B cell (primary cell): ENCODE measurements around the gene RSRC2. TPM values are rescaled to one million over a fixed set of nuclear protein-coding genes. Genes with fewer than 3 reads are reported as not detected.

ENCODE experiments used
- ATAC-seq: fragments of 200-7000 bp; cut with Tn5 transposase; one replicate; pipeline ENCODE4 v1.10.0; 2021; ENCODE audit warnings: low read depth, mild to moderate bottlenecking, moderate number of reproducible peaks, moderate library complexity
- CTCF ChIA-PET: fragments of 350-600 bp; sonication (Branson Sonifier 250); formaldehyde crosslinking; loops from one replicate; lab custom pipeline; 2021; ENCODE audit warnings: antibody characterized with exemption, inconsistent platforms; lab: Charles Lee
- POLR2A ChIA-PET: fragments of 350-600 bp; sonication (Branson Sonifier 250); formaldehyde crosslinking; loops from one replicate; lab custom pipeline; 2021; ENCODE audit warnings: antibody characterized with exemption; lab: Charles Lee
- DNase-seq: peaks from one replicate; pipeline ENCODE4 v3.0.0; 2013
- H2AFZ ChIP-seq: 2 replicates; pipeline ENCODE4 v1.6.1; 2012; ENCODE audit warnings: mild to moderate bottlenecking, low read depth, low read length; ENCODE audit not compliant: insufficient read depth, poor library complexity, severe bottlenecking
- H3K27ac ChIP-seq, 2 donors: 1 replicate in 1 of 2; 2 replicates in 1 of 2; pipeline ENCODE4 v1.5.1; 2012 to 2013; ENCODE audit warnings: low read length in 2 of 2, mild to moderate bottlenecking in 2 of 2, moderate library complexity in 1 of 2
- H3K27me3 ChIP-seq, 4 experiments: fragments of 200-600 bp in 1 of 4; sonication (generic) in 1 of 4; replicated peaks in 1 of 4; 1 replicate in 2 of 4; 2 replicates in 2 of 4; pipeline versions ENCODE4 v1.6.1 to v1.7.0; 2013 to 2016; ENCODE audit warnings: low read length in 3 of 4, mild to moderate bottlenecking in 2 of 4, mixed read lengths in 1 of 4, moderate library complexity in 1 of 4; ENCODE audit not compliant: insufficient read depth in 4 of 4, control insufficient read depth in 3 of 4; ENCODE audit errors: control extremely low read depth in 1 of 4
- H3K36me3 ChIP-seq, 2 experiments: replicated peaks in 1 of 2; 1 replicate in 1 of 2; 2 replicates in 1 of 2; pipeline versions ENCODE4 v1.6.1 to v1.7.1; 2013; ENCODE audit warnings: low read length in 1 of 2; ENCODE audit not compliant: insufficient read depth in 2 of 2, control insufficient read depth in 1 of 2; ENCODE audit errors: control extremely low read depth in 1 of 2, extremely low read depth in 1 of 2
- H3K4me1 ChIP-seq, 2 donors: fragments of 200-600 bp in 1 of 2; sonication (generic) in 1 of 2; 1 replicate in 1 of 2; 2 replicates in 1 of 2; pipeline versions ENCODE4 v1.5.1 to v1.6.1; 2013 to 2017; ENCODE audit warnings: low read length in 2 of 2; ENCODE audit not compliant: control insufficient read depth in 2 of 2, insufficient read depth in 2 of 2
- H3K4me2 ChIP-seq: replicated peaks from 2 replicates; pipeline ENCODE3; 2012; ENCODE audit warnings: mild to moderate bottlenecking, low read depth, low read length; ENCODE audit not compliant: poor library complexity, severe bottlenecking
- H3K4me3 ChIP-seq, 5 experiments: fragments of 200-600 bp in 1 of 5; sonication (generic) in 1 of 5; 1 replicate in 3 of 5; 2 replicates in 2 of 5; pipeline versions ENCODE4 v1.5.1 to v1.7.0; 2011 to 2016; ENCODE audit warnings: low read length in 4 of 5, mild to moderate bottlenecking in 4 of 5, low read depth in 2 of 5, control low read depth in 1 of 5, moderate library complexity in 1 of 5; ENCODE audit not compliant: insufficient read depth in 1 of 5; ENCODE audit errors: control extremely low read depth in 1 of 5, extremely low read depth in 1 of 5
- H3K79me2 ChIP-seq: fragments of 200-600 bp; sonication (generic); one replicate; pipeline ENCODE4 v1.6.0; 2016; ENCODE audit warnings: low read length; ENCODE audit not compliant: control insufficient read depth, insufficient read depth
- H3K9ac ChIP-seq: fragments of 200-600 bp; sonication (generic); 2 replicates; pipeline ENCODE4 v1.6.1; 2017; ENCODE audit warnings: mild to moderate bottlenecking, low read length, moderate library complexity
- H3K9me3 ChIP-seq, 3 donors: one replicate each; pipeline versions ENCODE4 v1.6.1 to v1.7.1; 2013; ENCODE audit warnings: low read length in 2 of 3; ENCODE audit not compliant: control insufficient read depth in 2 of 3, insufficient read depth in 1 of 3; ENCODE audit errors: control extremely low read depth in 1 of 3
- H4K20me1 ChIP-seq: 2 replicates; pipeline ENCODE4 v1.6.0; 2012; ENCODE audit warnings: mild to moderate bottlenecking, low read length; ENCODE audit not compliant: insufficient read depth, control insufficient read depth, poor library complexity, severe bottlenecking
- H3K27ac Mint-ChIP-seq: one replicate; pipeline ENCODE4 v1.8.0; 2021; ENCODE audit warnings: mixed read lengths
- H3K27me3 Mint-ChIP-seq: one replicate; pipeline ENCODE4 v1.8.0; 2021; ENCODE audit warnings: mixed read lengths
- H3K4me1 Mint-ChIP-seq: one replicate; pipeline ENCODE4 v1.8.0; 2021; ENCODE audit warnings: mixed read lengths
- H3K4me3 Mint-ChIP-seq: one replicate; pipeline ENCODE4 v1.8.0; 2021; ENCODE audit warnings: mixed read lengths
- H3K9me3 Mint-ChIP-seq: one replicate; pipeline ENCODE4 v1.8.0; 2022; ENCODE audit warnings: mixed read lengths; ENCODE audit not compliant: insufficient read depth
- CTCF ChIP-seq: fragments of 200-600 bp; IDR thresholded peaks from one replicate; pipeline ENCODE4 v1.8.0; 2022; ENCODE audit warnings: antibody characterized with exemption, mild to moderate bottlenecking
- EZH2 ChIP-seq: IDR thresholded peaks from 2 replicates; pipeline ENCODE4 v1.6.1; 2012; ENCODE audit warnings: borderline replicate concordance, low read depth, mild to moderate bottlenecking, moderate library complexity, low read length; ENCODE audit not compliant: insufficient read depth, poor library complexity, severe bottlenecking
- WGBS: methylation state at CpG from one replicate; pipeline ENCODE4 v1.1.5; 2013; ENCODE audit warnings: missing lambda C conversion rate; ENCODE audit not compliant: insufficient coverage; 5-methylcytosine and 5-hydroxymethylcytosine counted together
- intact Hi-C: fragments of 100-400 bp; cut with micrococcal nuclease; formaldehyde crosslinking; loops from one replicate; pipeline ENCODE4 v1.10.0; 2022
- polyA plus RNA-seq: library from polyadenylated mRNA; depleted of rRNA; stranded (reverse); fragments of >200 nt; gene quantifications from 2 replicates; pipeline ENCODE4 v1.2.3, GENCODE V29; 2012
- total RNA-seq, 2 donors: library from RNA; stranded (reverse); fragments of 120-200 nt in 1 of 2; gene quantifications; 1 replicate in 1 of 2; 2 replicates in 1 of 2; pipeline versions ENCODE4 v1.2.3 to v1.2.4, GENCODE V29; 2013 to 2022

RSRC2 gene
- total and polyA plus RNA-seq, 2 donors (not counting 1 experiment from before 2014, with no cell fraction given), result 56.2 to 151 TPM

GRCh38 chr12:122473543-122474323, 53.0 kb downstream of the RSRC2 start:
- Mint-ChIP-seq H3K9me3 (no peaks in the 10 kb centered on the region), H3K4me3 (no peak overlapping the region), H3K27ac (no peak overlapping the region), H3K4me1 (peaks cover 4% of the 10 kb centered on the region), H3K27me3 (no peaks in the 10 kb centered on the region)
- ChIA-PET CTCF (interaction anchor here (0.6 to 9.1 kb wide), 11 partner anchors 27 to 690 kb away, joined by 3 to 374 read pairs (median 3); partner anchors contain the start of genes CLIP1 and ZCCHC8), POLR2A (no interaction called here)
- Histone ChIP-seq H3K4me3 (no peak overlapping the region), H4K20me1 (no peaks in the 10 kb centered on the region), H3K79me2 (no peaks in the 10 kb centered on the region), H2AFZ (no peak overlapping the region), H3K9ac (no peak overlapping the region), H3K36me3 (peaks cover 16 to 37% of the 10 kb centered on the region in 2 experiments), H3K27ac (no peak overlapping the region), H3K4me2 (no peak overlapping the region), H3K4me1 (no peaks in the 10 kb centered on the region), H3K9me3 (no peaks in the 10 kb centered on the region), H3K27me3 (no peaks in the 10 kb centered on the region)
- intact Hi-C loops, result no loop called here
- TF ChIP-seq CTCF (no peak), EZH2 (no peak)
- ATAC-seq, result no peak
- DNase-seq, result no peak
- WGBS, result 82% methylated on average over 16 of the region's 19 CpGs
